ENCODE results near the gene ADORA2A. TPM values are rescaled to one million over a fixed set of nuclear protein-coding genes. Genes with fewer than 3 reads are reported as not detected.

ADORA2A gene
- total RNA-seq, 1 donor from 2014 or later, result 7.2 TPM

GRCh38 chr22:24436553-24436952, 9.2 kb downstream of the ADORA2A start:
- no peaks in the 10 kb centered on the region for H3K9me3 Mint-ChIP-seq
- H3K27me3 Mint-ChIP-seq, result no peaks in the 10 kb centered on the region
- H3K36me3 Mint-ChIP-seq, result peaks cover 6% of the 10 kb centered on the region
- DNase-seq (ENCODE audit: extremely low spot score, unreplicated experiment), result no peak
- TF ChIP-seq CTCF (conservative IDR thresholded peaks at IDR 0.05), result no peak
- H3K4me1 Mint-ChIP-seq (ENCODE audit: unreplicated experiment), result peaks cover 11% of the 10 kb centered on the region
- H3K27ac Mint-ChIP-seq, result peak overlapping the region; percentile 46
- H3K4me3 Mint-ChIP-seq, result no peak overlapping the region

- no peak overlapping the region for H3K27ac Mint-ChIP-seq
- no peaks in the 10 kb centered on the region for H3K27me3 Mint-ChIP-seq
- no peak for TF ChIP-seq CTCF (conservative IDR thresholded peaks at IDR 0.05)
- no peaks in the 10 kb centered on the region for H3K9me3 Mint-ChIP-seq
- no peak overlapping the region for H3K4me3 Mint-ChIP-seq
- peaks cover 6% of the 10 kb centered on the region for H3K36me3 Mint-ChIP-seq
- no peak for DNase-seq (ENCODE audit: extremely low spot score, unreplicated experiment)
- H3K4me1 Mint-ChIP-seq (ENCODE audit: unreplicated experiment), result peaks cover 9% of the 10 kb centered on the region
These were observed 9.7 kb downstream of the ADORA2A start for GRCh38 chr22:24437091-24437490.

GRCh38 chr22:24437741-24438328, 10.4 kb downstream of the ADORA2A start:
- Mint-ChIP-seq H3K4me1 (ENCODE audit: unreplicated experiment) (peaks cover 15% of the 10 kb centered on the region), H3K27me3 (no peaks in the 10 kb centered on the region), H3K36me3 (peaks cover 6% of the 10 kb centered on the region), H3K9me3 (no peaks in the 10 kb centered on the region), H3K4me3 (no peak overlapping the region), H3K27ac (peak overlapping the region; percentile 29)
- DNase-seq (ENCODE audit: extremely low spot score, unreplicated experiment), result no peak
- TF ChIP-seq CTCF (conservative IDR thresholded peaks at IDR 0.05), result no peak

- TF ChIP-seq CTCF (conservative IDR thresholded peaks at IDR 0.05), result no peak
- no peaks in the 10 kb centered on the region for H3K9me3 Mint-ChIP-seq
- H3K4me1 Mint-ChIP-seq (ENCODE audit: unreplicated experiment), result peaks cover 16% of the 10 kb centered on the region
- no peaks in the 10 kb centered on the region for H3K27me3 Mint-ChIP-seq
- no peak for DNase-seq (ENCODE audit: extremely low spot score, unreplicated experiment)
- H3K4me3 Mint-ChIP-seq, result no peak overlapping the region
- H3K27ac Mint-ChIP-seq, result no peak overlapping the region
- H3K36me3 Mint-ChIP-seq, result peaks cover 6% of the 10 kb centered on the region
These were observed 12.9 kb downstream of the ADORA2A start for GRCh38 chr22:24440270-24440717.

GRCh38 chr22:24440718-24441405, 13.5 kb downstream of the ADORA2A start:
- peaks cover 6% of the 10 kb centered on the region for H3K36me3 Mint-ChIP-seq
- H3K4me1 Mint-ChIP-seq (ENCODE audit: unreplicated experiment), result peaks cover 22% of the 10 kb centered on the region
- no peaks in the 10 kb centered on the region for H3K9me3 Mint-ChIP-seq
- no peak overlapping the region for H3K27ac Mint-ChIP-seq
- no peaks in the 10 kb centered on the region for H3K27me3 Mint-ChIP-seq
- TF ChIP-seq CTCF (conservative IDR thresholded peaks at IDR 0.05), result no peak
- DNase-seq (ENCODE audit: extremely low spot score, unreplicated experiment), result no peak
- H3K4me3 Mint-ChIP-seq, result no peak overlapping the region

Data from type B pancreatic cell (in vitro differentiated cells).